Gastroesophageal sphincter (tissue), 4 donors: ENCODE results near the gene ACAN. TPM values are rescaled to one million over a fixed set of nuclear protein-coding genes. Genes with fewer than 3 reads are reported as not detected.

Experiments used
- ATAC-seq: fragments of 150-250 bp; one replicate; pipeline ENCODE4 v1.9.1; 2016; ENCODE audit warnings: mild to moderate bottlenecking, moderate library complexity
- H3K27ac ChIP-seq, 4 donors: fragments of 200-600 bp; sonication (generic) in 3 of 4; 1 replicate in 3 of 4; 2 replicates in 1 of 4; pipeline ENCODE4 v1.5.1; 2016 to 2019
- H3K27me3 ChIP-seq: fragments of 200-600 bp; sonication (generic); one replicate; pipeline ENCODE4 v1.5.1; 2019
- H3K36me3 ChIP-seq, 2 donors: fragments of 200-600 bp; sonication (generic); one replicate each; pipeline ENCODE4 v1.5.1; 2019; ENCODE audit warnings: control low read depth in 1 of 2
- H3K4me1 ChIP-seq, 3 donors: fragments of 200-600 bp; sonication (generic); 1 replicate in 2 of 3; 2 replicates in 1 of 3; pipeline ENCODE4 v1.5.1; 2016 to 2019; ENCODE audit warnings: control low read depth in 2 of 3
- H3K4me3 ChIP-seq, 2 donors: fragments of 200-600 bp; sonication (generic); one replicate each; pipeline ENCODE4 v1.5.1; 2019; ENCODE audit warnings: mild to moderate bottlenecking in 1 of 2, moderate library complexity in 1 of 2
- H3K9me3 ChIP-seq, 3 donors: fragments of 200-600 bp; sonication (generic); one replicate each; pipeline ENCODE4 v1.5.1; 2017 to 2019; ENCODE audit warnings: control low read depth in 2 of 3
- CTCF ChIP-seq, 4 experiments: fragments of 200-600 bp in 2 of 4; fragments of 450-650 bp in 2 of 4; sonication (generic) in 1 of 4; IDR thresholded peaks; one replicate each; pipeline ENCODE4 v1.5.1; 2017 to 2019; ENCODE audit warnings: antibody characterized with exemption in 4 of 4, mild to moderate bottlenecking in 2 of 4, moderate library complexity in 2 of 4
- EP300 ChIP-seq: sonication (generic); formaldehyde crosslinking; IDR thresholded peaks from one replicate; pipeline ENCODE4 v1.6.1; 2017; ENCODE audit warnings: antibody characterized with exemption, mild to moderate bottlenecking
- POLR2A ChIP-seq, 2 donors: fragments of 450-650 bp; IDR thresholded peaks; one replicate each; pipeline ENCODE4 v1.6.1; 2017; ENCODE audit warnings: antibody characterized with exemption in 2 of 2, mild to moderate bottlenecking in 2 of 2, moderate library complexity in 1 of 2
- POLR2AphosphoS5 ChIP-seq: sonication (generic); formaldehyde crosslinking; IDR thresholded peaks from one replicate; pipeline ENCODE4 v1.6.1; 2017; ENCODE audit warnings: antibody characterized with exemption
- WGBS, 2 donors: methylation state at CpG; one replicate each; pipeline ENCODE4 v1.1.5; 2018; ENCODE audit warnings: low coverage in 1 of 2; 5-methylcytosine and 5-hydroxymethylcytosine counted together
- total RNA-seq, 4 donors: library from RNA; depleted of rRNA; stranded (reverse); fragments of >200 nt; gene quantifications; one replicate each; pipeline ENCODE4 v1.1.0, GENCODE V29; 2016

The ACAN gene
- total RNA-seq, 4 donors from 2014 or later, result 0.04 to 0.17 (median 0.13) TPM; not detected in 1

- Histone ChIP-seq H3K36me3 (peaks cover 0 to 5% of the 10 kb centered on the region in 2 donors), H3K9me3 (no peaks in the 10 kb centered on the region), H3K4me3 (peak overlapping the region; percentile 25 to 52), H3K27me3 (peaks cover 41% of the 10 kb centered on the region), H3K27ac (peak overlapping the region in 1 of 4 donors; percentile 69), H3K4me1 (peaks cover 2 to 49% (median 27%) of the 10 kb centered on the region in 3 donors)
- no CpG with 5 or more reads among the region's 23 CpGs for WGBS, 2 donors
- TF ChIP-seq CTCF (IDR thresholded peaks at IDR 0.05), result peak in 3 of 4 experiments; percentile 52 to 76 (median 60)
- no peak for TF ChIP-seq EP300
- ATAC-seq, result peak; percentile 26
Measured at GRCh38 chr15:88894348-88894818, 91.1 kb downstream of the ACAN start.

GRCh38 chr15:88894819-88895767, 91.9 kb downstream of the ACAN start, which contains the start of gene HAPLN3:
TSS of gene HAPLN3 (minus strand) at chr15:88895544. CDS start at chr15:88887298, 8,246 bp downstream.
- Histone ChIP-seq H3K27me3 (peaks cover 41% of the 10 kb centered on the region), H3K4me1 (peaks cover 2 to 49% (median 27%) of the 10 kb centered on the region in 3 donors), H3K36me3 (peaks cover 0 to 12% of the 10 kb centered on the region in 2 donors), H3K27ac (peak within 1 kb of the TSS in 2 of 4 donors; percentile 78 to 87), H3K9me3 (no peaks in the 10 kb centered on the region), H3K4me3 (peak within 1 kb of the TSS; percentile 25 to 52)
- TF ChIP-seq CTCF (IDR thresholded peaks at IDR 0.05) (no peak), POLR2AphosphoS5 (peak; percentile 16), EP300 (no peak), POLR2A (IDR thresholded peaks at IDR 0.05) (no peak)
- 0% methylated on average over 5 of the region's 70 CpGs; no CpG with 5 or more reads in 1 of the 2 donors for WGBS, 2 donors
- peak; percentile 13 for ATAC-seq

- Histone ChIP-seq H3K9me3 (no peaks in the 10 kb centered on the region), H3K27ac (peak overlapping the region in 3 of 4 donors; percentile 76 to 87 (median 78)), H3K27me3 (peaks cover 40% of the 10 kb centered on the region), H3K4me3 (no peak overlapping the region), H3K36me3 (peaks cover 0 to 23% of the 10 kb centered on the region in 2 donors), H3K4me1 (peaks cover 2 to 49% (median 27%) of the 10 kb centered on the region in 3 donors)
- ATAC-seq, result no peak
- WGBS, 2 donors, result 86% methylated on average over 2 of the region's 8 CpGs; no CpG with 5 or more reads in 1 of the 2 donors
- TF ChIP-seq CTCF (IDR thresholded peaks at IDR 0.05) (no peak), POLR2AphosphoS5 (no peak), EP300 (no peak)
Measured at GRCh38 chr15:88896333-88897033, 93.2 kb downstream of the ACAN start.

GRCh38 chr15:88897142-88897455, 93.9 kb downstream of the ACAN start:
- H3K4me3 ChIP-seq, result no peak overlapping the region
- H3K27me3 ChIP-seq, result peaks cover 34% of the 10 kb centered on the region
- no peak for TF ChIP-seq POLR2AphosphoS5
- TF ChIP-seq EP300, result no peak
- TF ChIP-seq CTCF (IDR thresholded peaks at IDR 0.05), result no peak
- no peak for TF ChIP-seq POLR2A (IDR thresholded peaks at IDR 0.05)
- WGBS, 2 donors, result no CpG with 5 or more reads among the region's 8 CpGs
- peaks cover 0 to 29% of the 10 kb centered on the region in 2 donors for H3K36me3 ChIP-seq
- H3K9me3 ChIP-seq, result no peaks in the 10 kb centered on the region
- H3K4me1 ChIP-seq, result peaks cover 2 to 49% (median 27%) of the 10 kb centered on the region in 3 donors
- no peak for ATAC-seq
- peak overlapping the region in 3 of 4 donors; percentile 76 to 87 (median 78) for H3K27ac ChIP-seq
